Endothelial cell of umbilical vein (primary cell): ENCODE data around the gene CASP9. TPM values are rescaled to one million over a fixed set of nuclear protein-coding genes. Genes with fewer than 3 reads are reported as not detected.

Source experiments
- BruUV-seq: library from RNA; stranded (reverse); fragments of 400-500 nt; replicated peaks from 2 replicates; lab custom pipeline; 2021; lab: Mats Ljungman, UMichigan
- CTCF ChIA-PET: fragments of 300-600, 350-600 bp; sonication (Branson Sonifier 250); formaldehyde crosslinking; loops from one replicate; lab custom pipeline; 2021; ENCODE audit warnings: antibody characterized with exemption, inconsistent platforms; lab: Charles Lee
- POLR2A ChIA-PET: fragments of 300-600, 350-600 bp; sonication (Branson Sonifier 250); formaldehyde crosslinking; loops from one replicate; lab custom pipeline; 2021; ENCODE audit warnings: antibody characterized with exemption, inconsistent platforms; lab: Charles Lee
- DNase-seq: peaks from one replicate; pipeline ENCODE4 v3.0.0-alpha.2; 2011; ENCODE audit warnings: low read depth, low spot score
- FAIRE-seq: peaks from 2 replicates; lab custom pipeline; 2011; peaks lifted over from hg19 to GRCh38; lab: Jason Lieb, UNC
- H2AFZ ChIP-seq: 2 replicates; pipeline ENCODE4 v1.6.0; 2012; ENCODE audit warnings: low read depth, low read length, control low read depth, inconsistent platforms
- H3K27ac ChIP-seq: 2 replicates; pipeline ENCODE4 v1.5.1; 2011; ENCODE audit warnings: low read depth, mild to moderate bottlenecking, control low read depth, low read length, moderate library complexity; ENCODE audit not compliant: insufficient read depth
- H3K27me3 ChIP-seq, 2 experiments: 2 replicates each; pipeline versions ENCODE4 v1.6.0 to v1.6.1; 2011; ENCODE audit warnings: low read length in 2 of 2, mixed read lengths in 1 of 2; ENCODE audit not compliant: control insufficient read depth in 2 of 2, insufficient read depth in 2 of 2
- H3K36me3 ChIP-seq, 2 experiments: 2 replicates in 1 of 2; 3 replicates in 1 of 2; pipeline ENCODE4 v1.5.1; 2011; ENCODE audit warnings: low read length in 2 of 2, mild to moderate bottlenecking in 1 of 2, moderate library complexity in 1 of 2; ENCODE audit not compliant: control insufficient read depth in 2 of 2, insufficient read depth in 2 of 2; ENCODE audit errors: extremely low read depth in 1 of 2
- H3K4me1 ChIP-seq: 3 replicates; pipeline ENCODE4 v1.5.1; 2011; ENCODE audit warnings: mild to moderate bottlenecking, low read length; ENCODE audit not compliant: control insufficient read depth, insufficient read depth; ENCODE audit errors: extremely low read depth
- H3K4me2 ChIP-seq: 2 replicates; pipeline ENCODE4 v1.6.1; 2011; ENCODE audit warnings: low read length, control low read depth, mixed read lengths; ENCODE audit not compliant: insufficient read depth
- H3K4me3 ChIP-seq, 3 experiments: fragments of 200-600 bp in 1 of 3; sonication (generic), shearing (Covaris generic) in 1 of 3; replicated peaks in 1 of 3; 2 replicates each; pipeline ENCODE4 v1.5.1; 2011 to 2016; ENCODE audit warnings: control low read depth in 3 of 3, low read length in 3 of 3, mild to moderate bottlenecking in 2 of 3, inconsistent platforms in 1 of 3, low read depth in 1 of 3, moderate library complexity in 1 of 3; ENCODE audit not compliant: insufficient read depth in 1 of 3
- H3K79me2 ChIP-seq: 2 replicates; pipeline ENCODE4 v1.6.0; 2012; ENCODE audit warnings: low read length, inconsistent platforms; ENCODE audit not compliant: control insufficient read depth, insufficient read depth
- H3K9ac ChIP-seq: replicated peaks from 2 replicates; pipeline ENCODE3; 2011; ENCODE audit warnings: low read length, control low read depth; ENCODE audit not compliant: insufficient read depth; ENCODE audit errors: extremely low read depth
- H3K9me1 ChIP-seq: replicated peaks from 3 replicates; pipeline ENCODE4 v1.6.0; 2011; ENCODE audit warnings: mild to moderate bottlenecking, low read length; ENCODE audit not compliant: control insufficient read depth, insufficient read depth; ENCODE audit errors: extremely low read depth
- H3K9me3 ChIP-seq: replicated peaks from 2 replicates; pipeline ENCODE4 v1.5.1; 2012; ENCODE audit warnings: low read length, inconsistent platforms; ENCODE audit not compliant: control insufficient read depth, insufficient read depth
- H4K20me1 ChIP-seq: replicated peaks from 2 replicates; pipeline ENCODE3; 2011; ENCODE audit warnings: mild to moderate bottlenecking, low read length; ENCODE audit not compliant: control insufficient read depth, insufficient read depth; ENCODE audit errors: extremely low read depth
- EZH2 ChIP-seq: IDR thresholded peaks from 2 replicates; pipeline ENCODE4 v1.6.1; 2012; ENCODE audit warnings: borderline replicate concordance, low read depth, mild to moderate bottlenecking, moderate library complexity, low read length, inconsistent platforms; ENCODE audit not compliant: severe bottlenecking
- FOS ChIP-seq: IDR thresholded peaks from 2 replicates; pipeline ENCODE4 v1.6.1; 2011; ENCODE audit warnings: mild to moderate bottlenecking, low read length, moderate library complexity, borderline replicate concordance; ENCODE audit not compliant: insufficient read depth
- GATA2 ChIP-seq: IDR thresholded peaks from 2 replicates; pipeline ENCODE4 v1.7.0; 2011; ENCODE audit warnings: low read depth, mild to moderate bottlenecking, moderate library complexity, mixed read lengths, low read length; ENCODE audit not compliant: insufficient read length, insufficient read depth
- JUN ChIP-seq: IDR thresholded peaks from 2 replicates; pipeline ENCODE4 v1.6.1; 2011; ENCODE audit warnings: borderline replicate concordance, low read depth; ENCODE audit not compliant: insufficient read length, insufficient read depth
- MAX ChIP-seq: IDR thresholded peaks from 2 replicates; pipeline ENCODE4 v1.6.1; 2011; ENCODE audit not compliant: insufficient read depth, insufficient read length
- MYC ChIP-seq: IDR thresholded peaks from one replicate; pipeline ENCODE4 v1.6.1; 2011; ENCODE audit warnings: mild to moderate bottlenecking, low read depth, low read length
- POLR2AphosphoS5 ChIP-seq: IDR thresholded peaks from 2 replicates; pipeline ENCODE4 v1.6.1; 2012; ENCODE audit warnings: low read depth, mild to moderate bottlenecking, control low read depth, low read length, moderate library complexity; ENCODE audit not compliant: insufficient read depth
- dilution Hi-C: fragments of 300-500 bp; cut with MboI; formaldehyde crosslinking; loops from one replicate; pipeline ENCODE4 v1.15.0; 2019; ENCODE audit warnings: low sequenced_read_pairs; ENCODE audit not compliant: extremely low pct_ligation_motif_present
- intact Hi-C: fragments of 100-400 bp; cut with micrococcal nuclease; formaldehyde crosslinking; loops from one replicate; pipeline ENCODE4 v1.10.0; 2022
- polyA plus RNA-seq, 4 experiments: library from polyadenylated mRNA; depleted of rRNA in 3 of 4; stranded (reverse) in 3 of 4; unstranded in 1 of 4; fragments of >200 nt; gene quantifications; 2 replicates each; pipeline versions ENCODE4 v1.2.1 to v1.2.3, GENCODE V29; 2011 to 2012; ENCODE audit warnings: missing spikeins in 1 of 4
- total RNA-seq: library from RNA; stranded (reverse); gene quantifications from 2 replicates; pipeline ENCODE4 v1.2.3, GENCODE V29; 2021
- TF ChIP-seq, protein P1 (sequence below), 2 donors: IDR thresholded peaks; 1 replicate in 1 of 2; 2 replicates in 1 of 2; pipeline ENCODE4 v1.5.1; 2011; ENCODE audit warnings: low read length in 2 of 2, mild to moderate bottlenecking in 2 of 2, moderate library complexity in 2 of 2, control low read depth in 1 of 2, inconsistent platforms in 1 of 2, low read depth in 1 of 2; ENCODE audit not compliant: insufficient read depth in 1 of 2; ENCODE audit errors: extremely low read depth in 1 of 2

CASP9 gene
- total and polyA plus RNA-seq, 2 donors (not counting 3 experiments of a cell fraction or from before 2014, with no cell fraction given) = 10.5 to 14.1 TPM

- no peak for DNase-seq
- no peaks in the 10 kb centered on the region for H4K20me1 ChIP-seq
- no TSS peak for BruUV-seq
These were observed 68.5 kb downstream of the CASP9 start for GRCh38 chr1:15455522-15455921.

GRCh38 chr1:15454256-15454655, 69.8 kb downstream of the CASP9 start:
- Histone ChIP-seq H3K9me3 (no peaks in the 10 kb centered on the region), H3K36me3 (no peaks in the 10 kb centered on the region), H3K27me3 (no peaks in the 10 kb centered on the region), H3K4me2 (no peak overlapping the region), H3K9ac (no peak overlapping the region), H3K4me1 (no peaks in the 10 kb centered on the region), H4K20me1 (no peaks in the 10 kb centered on the region), H2AFZ (no peak overlapping the region), H3K27ac (no peak overlapping the region), H3K4me3 (no peak overlapping the region), H3K79me2 (no peaks in the 10 kb centered on the region), H3K9me1 (no peaks in the 10 kb centered on the region)
- BruUV-seq = no TSS peak
- intact Hi-C loops (no loop called here), dilution Hi-C loops (no loop called here)
- DNase-seq (no peak), FAIRE-seq (no peak)
- ChIA-PET CTCF (no interaction called here), POLR2A (no interaction called here)
- TF ChIP-seq GATA2 (no peak), MYC (no peak), POLR2AphosphoS5 (no peak), JUN (no peak), EZH2 (no peak), FOS (no peak), MAX (no peak)
- TF ChIP-seq, protein P1, sequence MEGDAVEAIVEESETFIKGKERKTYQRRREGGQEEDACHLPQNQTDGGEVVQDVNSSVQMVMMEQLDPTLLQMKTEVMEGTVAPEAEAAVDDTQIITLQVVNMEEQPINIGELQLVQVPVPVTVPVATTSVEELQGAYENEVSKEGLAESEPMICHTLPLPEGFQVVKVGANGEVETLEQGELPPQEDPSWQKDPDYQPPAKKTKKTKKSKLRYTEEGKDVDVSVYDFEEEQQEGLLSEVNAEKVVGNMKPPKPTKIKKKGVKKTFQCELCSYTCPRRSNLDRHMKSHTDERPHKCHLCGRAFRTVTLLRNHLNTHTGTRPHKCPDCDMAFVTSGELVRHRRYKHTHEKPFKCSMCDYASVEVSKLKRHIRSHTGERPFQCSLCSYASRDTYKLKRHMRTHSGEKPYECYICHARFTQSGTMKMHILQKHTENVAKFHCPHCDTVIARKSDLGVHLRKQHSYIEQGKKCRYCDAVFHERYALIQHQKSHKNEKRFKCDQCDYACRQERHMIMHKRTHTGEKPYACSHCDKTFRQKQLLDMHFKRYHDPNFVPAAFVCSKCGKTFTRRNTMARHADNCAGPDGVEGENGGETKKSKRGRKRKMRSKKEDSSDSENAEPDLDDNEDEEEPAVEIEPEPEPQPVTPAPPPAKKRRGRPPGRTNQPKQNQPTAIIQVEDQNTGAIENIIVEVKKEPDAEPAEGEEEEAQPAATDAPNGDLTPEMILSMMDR (IDR thresholded peaks at IDR 0.05; ENCODE audit: extremely low read depth in 1 of 2, insufficient read depth in 1 of 2, low read depth in 1 of 2, low read length in 2 of 2) = no peak

More at GRCh38 chr1:15455522-15455921, 68.5 kb downstream of the CASP9 start:
- H3K4me1 ChIP-seq = no peaks in the 10 kb centered on the region
- H3K9me3 ChIP-seq = no peaks in the 10 kb centered on the region
- H3K36me3 ChIP-seq = no peaks in the 10 kb centered on the region
- H3K9me1 ChIP-seq = no peaks in the 10 kb centered on the region
- H3K27ac ChIP-seq = no peak overlapping the region
- CTCF ChIA-PET = no interaction called here
- no peak for TF ChIP-seq MAX
- no peak overlapping the region for H2AFZ ChIP-seq
- H3K27me3 ChIP-seq = no peaks in the 10 kb centered on the region
- H3K4me2 ChIP-seq = no peak overlapping the region
- dilution Hi-C loops (no loop called here), intact Hi-C loops (no loop called here)
- no peaks in the 10 kb centered on the region for H3K79me2 ChIP-seq
- no peak overlapping the region for H3K9ac ChIP-seq
- no peak for FAIRE-seq
- POLR2A ChIA-PET = no interaction called here
- no peak overlapping the region for H3K4me3 ChIP-seq
